ENCODE results near the gene C10orf120.

GRCh38 chr10:122707535-122707934, 7.9 kb upstream of the C10orf120 start:
- TF ChIP-seq, protein P1, sequence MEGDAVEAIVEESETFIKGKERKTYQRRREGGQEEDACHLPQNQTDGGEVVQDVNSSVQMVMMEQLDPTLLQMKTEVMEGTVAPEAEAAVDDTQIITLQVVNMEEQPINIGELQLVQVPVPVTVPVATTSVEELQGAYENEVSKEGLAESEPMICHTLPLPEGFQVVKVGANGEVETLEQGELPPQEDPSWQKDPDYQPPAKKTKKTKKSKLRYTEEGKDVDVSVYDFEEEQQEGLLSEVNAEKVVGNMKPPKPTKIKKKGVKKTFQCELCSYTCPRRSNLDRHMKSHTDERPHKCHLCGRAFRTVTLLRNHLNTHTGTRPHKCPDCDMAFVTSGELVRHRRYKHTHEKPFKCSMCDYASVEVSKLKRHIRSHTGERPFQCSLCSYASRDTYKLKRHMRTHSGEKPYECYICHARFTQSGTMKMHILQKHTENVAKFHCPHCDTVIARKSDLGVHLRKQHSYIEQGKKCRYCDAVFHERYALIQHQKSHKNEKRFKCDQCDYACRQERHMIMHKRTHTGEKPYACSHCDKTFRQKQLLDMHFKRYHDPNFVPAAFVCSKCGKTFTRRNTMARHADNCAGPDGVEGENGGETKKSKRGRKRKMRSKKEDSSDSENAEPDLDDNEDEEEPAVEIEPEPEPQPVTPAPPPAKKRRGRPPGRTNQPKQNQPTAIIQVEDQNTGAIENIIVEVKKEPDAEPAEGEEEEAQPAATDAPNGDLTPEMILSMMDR (IDR thresholded peaks at IDR 0.05; ENCODE audit: low read depth, low read length, poor library complexity, severe bottlenecking), result no peak
- TF ChIP-seq EZH2phosphoT487 (IDR thresholded peaks at IDR 0.05; ENCODE audit: borderline replicate concordance, low read length), result no peak

Measured in DOHH2 (cell line).